Ishikawa (cell line): ENCODE data around the gene RHOB.

Experiments
- CEBPB ChIP-seq: IDR thresholded peaks from 2 replicates; pipeline ENCODE4 v1.6.1; 2012
- CREB1 ChIP-seq: IDR thresholded peaks from 2 replicates; pipeline ENCODE4 v1.6.1; 2012; ENCODE audit warnings: low read depth
- EGR1 ChIP-seq: IDR thresholded peaks from 2 replicates; pipeline ENCODE4 v1.6.1; 2012
- EP300 ChIP-seq: IDR thresholded peaks from 2 replicates; pipeline ENCODE4 v1.6.1; 2012; ENCODE audit warnings: borderline replicate concordance
- FOXM1 ChIP-seq: IDR thresholded peaks from 2 replicates; pipeline ENCODE4 v1.6.1; 2012; ENCODE audit warnings: low read depth, borderline replicate concordance
- NFIC ChIP-seq: IDR thresholded peaks from 2 replicates; pipeline ENCODE4 v1.6.1; 2012
- RAD21 ChIP-seq: IDR thresholded peaks from 2 replicates; pipeline ENCODE4 v1.6.1; 2012; ENCODE audit warnings: low read depth
- TAF1 ChIP-seq: IDR thresholded peaks from 2 replicates; pipeline ENCODE4 v1.6.1; 2012; ENCODE audit warnings: low read depth, mild to moderate bottlenecking
- TCF12 ChIP-seq: IDR thresholded peaks from 2 replicates; pipeline ENCODE4 v1.6.1; 2012; ENCODE audit warnings: low read depth
- TEAD4 ChIP-seq: IDR thresholded peaks from 2 replicates; pipeline ENCODE4 v1.6.1; 2012
- YY1 ChIP-seq: IDR thresholded peaks from 2 replicates; pipeline ENCODE4 v1.6.1; 2012; ENCODE audit warnings: low read depth
- ZBTB7A ChIP-seq: IDR thresholded peaks from 2 replicates; pipeline ENCODE4 v1.6.1; 2012; ENCODE audit warnings: low read depth
- TF ChIP-seq, protein P1 (sequence below): IDR thresholded peaks from 2 replicates; pipeline ENCODE4 v1.6.1; 2012
- TF ChIP-seq, protein P2 (sequence below): IDR thresholded peaks from 2 replicates; pipeline ENCODE4 v1.6.1; 2012; ENCODE audit warnings: low read depth, mild to moderate bottlenecking
- TF ChIP-seq, protein P3 (sequence below): IDR thresholded peaks from 2 replicates; pipeline ENCODE4 v1.6.1; 2012

The RHOB gene

DNA sequence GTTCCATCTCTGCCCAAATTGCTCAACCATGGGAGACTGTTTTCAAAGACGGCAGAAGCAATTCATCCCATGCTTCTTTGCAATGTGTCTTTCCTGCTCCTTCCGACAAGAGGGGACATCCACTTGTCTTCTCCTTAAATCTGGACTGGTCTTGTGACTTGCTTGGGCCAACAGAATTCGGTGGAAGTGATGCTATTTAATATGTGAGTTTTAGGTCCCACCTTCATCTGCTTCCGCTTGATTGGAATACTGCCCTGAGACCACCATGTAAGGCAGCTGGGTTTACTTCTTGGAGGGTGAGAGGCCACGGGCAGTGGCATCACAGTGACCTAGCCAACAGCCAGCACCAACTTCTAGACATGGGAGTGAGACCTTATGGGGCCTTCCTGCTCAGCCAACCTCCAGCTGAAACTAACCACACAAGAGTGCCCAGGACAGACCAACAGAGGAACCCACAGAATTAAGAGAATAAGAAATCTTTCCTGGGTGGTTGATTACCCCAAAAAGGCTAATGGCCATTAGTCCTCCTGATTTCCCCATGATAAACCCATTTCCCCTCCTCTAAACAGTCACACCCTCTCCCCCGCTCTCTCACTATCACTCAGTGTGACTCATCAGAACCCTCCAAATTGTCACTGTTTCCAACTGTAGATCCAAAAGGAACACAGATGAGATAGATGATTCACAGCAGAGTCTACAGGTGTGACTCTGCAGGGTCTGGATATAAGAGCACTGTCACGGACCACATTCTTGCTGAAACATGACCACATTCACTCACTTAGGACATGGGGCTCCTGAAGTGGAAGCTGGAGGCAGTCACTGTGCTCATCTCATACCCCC, 16.2 kb upstream of the RHOB start:
- no peak for TF ChIP-seq YY1
- no peak for TF ChIP-seq EGR1
- no peak for TF ChIP-seq EP300
- TF ChIP-seq, protein P1, sequence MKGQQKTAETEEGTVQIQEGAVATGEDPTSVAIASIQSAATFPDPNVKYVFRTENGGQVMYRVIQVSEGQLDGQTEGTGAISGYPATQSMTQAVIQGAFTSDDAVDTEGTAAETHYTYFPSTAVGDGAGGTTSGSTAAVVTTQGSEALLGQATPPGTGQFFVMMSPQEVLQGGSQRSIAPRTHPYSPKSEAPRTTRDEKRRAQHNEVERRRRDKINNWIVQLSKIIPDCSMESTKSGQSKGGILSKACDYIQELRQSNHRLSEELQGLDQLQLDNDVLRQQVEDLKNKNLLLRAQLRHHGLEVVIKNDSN: no peak
- no peak for TF ChIP-seq RAD21
- no peak for TF ChIP-seq CEBPB
- no peak for TF ChIP-seq TCF12
- no peak for TF ChIP-seq NFIC
- no peak for TF ChIP-seq ZBTB7A
- no peak for TF ChIP-seq TAF1
- TF ChIP-seq, protein P2, sequence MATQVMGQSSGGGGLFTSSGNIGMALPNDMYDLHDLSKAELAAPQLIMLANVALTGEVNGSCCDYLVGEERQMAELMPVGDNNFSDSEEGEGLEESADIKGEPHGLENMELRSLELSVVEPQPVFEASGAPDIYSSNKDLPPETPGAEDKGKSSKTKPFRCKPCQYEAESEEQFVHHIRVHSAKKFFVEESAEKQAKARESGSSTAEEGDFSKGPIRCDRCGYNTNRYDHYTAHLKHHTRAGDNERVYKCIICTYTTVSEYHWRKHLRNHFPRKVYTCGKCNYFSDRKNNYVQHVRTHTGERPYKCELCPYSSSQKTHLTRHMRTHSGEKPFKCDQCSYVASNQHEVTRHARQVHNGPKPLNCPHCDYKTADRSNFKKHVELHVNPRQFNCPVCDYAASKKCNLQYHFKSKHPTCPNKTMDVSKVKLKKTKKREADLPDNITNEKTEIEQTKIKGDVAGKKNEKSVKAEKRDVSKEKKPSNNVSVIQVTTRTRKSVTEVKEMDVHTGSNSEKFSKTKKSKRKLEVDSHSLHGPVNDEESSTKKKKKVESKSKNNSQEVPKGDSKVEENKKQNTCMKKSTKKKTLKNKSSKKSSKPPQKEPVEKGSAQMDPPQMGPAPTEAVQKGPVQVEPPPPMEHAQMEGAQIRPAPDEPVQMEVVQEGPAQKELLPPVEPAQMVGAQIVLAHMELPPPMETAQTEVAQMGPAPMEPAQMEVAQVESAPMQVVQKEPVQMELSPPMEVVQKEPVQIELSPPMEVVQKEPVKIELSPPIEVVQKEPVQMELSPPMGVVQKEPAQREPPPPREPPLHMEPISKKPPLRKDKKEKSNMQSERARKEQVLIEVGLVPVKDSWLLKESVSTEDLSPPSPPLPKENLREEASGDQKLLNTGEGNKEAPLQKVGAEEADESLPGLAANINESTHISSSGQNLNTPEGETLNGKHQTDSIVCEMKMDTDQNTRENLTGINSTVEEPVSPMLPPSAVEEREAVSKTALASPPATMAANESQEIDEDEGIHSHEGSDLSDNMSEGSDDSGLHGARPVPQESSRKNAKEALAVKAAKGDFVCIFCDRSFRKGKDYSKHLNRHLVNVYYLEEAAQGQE: no peak
- no peak for TF ChIP-seq FOXM1
- TF ChIP-seq CREB1: no peak
- no peak for TF ChIP-seq TEAD4
- TF ChIP-seq, protein P3, sequence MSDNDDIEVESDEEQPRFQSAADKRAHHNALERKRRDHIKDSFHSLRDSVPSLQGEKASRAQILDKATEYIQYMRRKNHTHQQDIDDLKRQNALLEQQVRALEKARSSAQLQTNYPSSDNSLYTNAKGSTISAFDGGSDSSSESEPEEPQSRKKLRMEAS: no peak

DNA sequence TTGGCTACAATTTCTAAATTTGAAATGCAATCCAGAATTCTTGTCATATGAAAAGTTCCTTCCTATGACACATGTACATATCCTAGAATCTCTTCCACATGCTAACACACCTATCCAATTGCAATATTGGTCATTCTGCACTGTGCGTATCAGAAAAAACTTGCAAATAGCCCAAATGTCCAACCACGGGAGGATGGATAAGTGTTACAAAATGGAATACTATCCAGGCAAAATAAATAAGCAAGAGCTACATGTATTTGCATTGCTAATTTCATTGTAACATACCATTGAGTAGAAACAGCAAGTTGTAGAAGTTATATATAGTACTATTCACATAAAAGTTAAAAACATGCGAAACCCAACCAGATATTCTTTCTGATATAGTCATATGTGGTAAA, 15.6 kb upstream of the RHOB start:
- TF ChIP-seq, protein P3: no peak
- TF ChIP-seq, protein P1: no peak
- TF ChIP-seq RAD21 (no peak), TEAD4 (no peak), TCF12 (no peak), EP300 (no peak), FOXM1 (no peak), ZBTB7A (no peak), YY1 (no peak), TAF1 (no peak), NFIC (no peak), EGR1 (no peak), CEBPB (no peak), CREB1 (no peak)
- TF ChIP-seq, protein P2: no peak

DNA sequence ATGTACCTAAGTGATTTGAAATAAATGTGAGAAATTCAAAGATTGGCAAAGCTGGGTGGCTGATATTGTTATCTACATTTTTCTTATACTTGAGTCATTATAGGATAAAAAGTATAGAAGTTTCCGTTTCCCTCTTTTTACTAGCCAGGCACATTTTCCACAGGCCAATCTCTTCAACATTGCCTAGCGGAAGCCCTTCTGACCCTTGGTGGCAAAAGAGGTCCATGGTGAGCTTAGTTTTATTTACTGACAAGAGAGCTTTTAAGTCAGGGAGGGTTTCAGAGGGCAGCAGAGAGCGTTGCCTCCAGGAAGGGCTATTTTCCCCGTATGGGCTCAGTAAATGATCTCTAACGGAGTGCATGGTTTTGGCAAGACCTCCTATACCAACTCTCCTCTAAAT, 15.1 kb upstream of the RHOB start:
- TF ChIP-seq CEBPB (no peak), EP300 (no peak), TAF1 (no peak), CREB1 (no peak), EGR1 (no peak), NFIC (no peak)
- TF ChIP-seq, protein P1: no peak
- TF ChIP-seq, protein P3: no peak

DNA sequence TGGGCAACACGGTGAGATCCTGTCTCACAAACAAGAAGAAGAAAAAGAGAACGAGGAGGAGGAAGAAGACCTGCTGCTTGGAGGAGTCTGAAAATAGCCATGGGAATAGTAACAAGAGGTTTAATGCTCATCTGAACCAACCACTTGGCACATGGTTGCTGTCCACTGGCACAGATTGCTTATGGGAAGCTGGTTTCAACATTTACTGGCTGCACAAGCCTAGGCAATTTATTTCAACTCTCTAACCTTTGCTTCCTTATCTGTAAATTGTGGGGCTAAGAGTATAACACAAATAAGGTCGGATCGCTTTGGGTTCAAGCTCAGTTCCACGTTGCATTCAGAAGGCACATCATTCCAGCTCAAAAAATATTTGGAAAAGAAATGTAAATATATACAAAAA, 14.2 kb upstream of the RHOB start:
- TF ChIP-seq RAD21 (no peak), YY1 (no peak), CREB1 (no peak), EP300 (no peak), TEAD4 (no peak), CEBPB (no peak), TAF1 (no peak)
- TF ChIP-seq, protein P1: no peak
- TF ChIP-seq, protein P2: no peak
